Body of pancreas (tissue), 4 donors: ENCODE results near the gene IQCF2. TPM values are rescaled to one million over a fixed set of nuclear protein-coding genes. Genes with fewer than 3 reads are reported as not detected.

Experiments
- ATAC-seq: fragments of 150-250 bp; one replicate; pipeline ENCODE4 v1.9.1; 2016
- DNase-seq, 4 donors: peaks; one replicate each; pipeline ENCODE4 v3.0.0-alpha.2; 2019
- H3K27ac ChIP-seq, 4 donors: fragments of 200-600 bp; sonication (generic); 1 replicate in 3 of 4; 2 replicates in 1 of 4; pipeline versions ENCODE4 v1.5.1 to v1.6.1; 2016 to 2019; ENCODE audit warnings: mild to moderate bottlenecking in 1 of 4, mixed read lengths in 1 of 4, moderate library complexity in 1 of 4
- H3K27me3 ChIP-seq, 2 donors: fragments of 200-600 bp; sonication (generic); one replicate each; pipeline ENCODE4 v1.6.0; 2016; ENCODE audit warnings: mild to moderate bottlenecking in 1 of 2
- H3K36me3 ChIP-seq, 2 donors: fragments of 200-600 bp; sonication (generic); replicated peaks in 1 of 2; 2 replicates each; pipeline ENCODE4 v1.5.1; 2016; ENCODE audit warnings: low read depth in 2 of 2; ENCODE audit not compliant: insufficient read depth in 1 of 2
- H3K4me1 ChIP-seq: fragments of 200-600 bp; sonication (generic); one replicate; pipeline ENCODE4 v1.6.0; 2016
- H3K4me3 ChIP-seq, 2 donors: fragments of 200-600 bp; sonication (generic); 1 replicate in 1 of 2; 2 replicates in 1 of 2; pipeline ENCODE4 v1.5.1; 2016 to 2019
- H3K9me3 ChIP-seq, 3 donors: fragments of 200-600 bp; sonication (generic); 1 replicate in 2 of 3; 2 replicates in 1 of 3; pipeline ENCODE4 v1.5.1; 2016
- CTCF ChIP-seq, 7 experiments: fragments of 450-650 bp in 4 of 7; fragments of 200-600 bp in 3 of 7; sonication (generic) in 3 of 7; IDR thresholded peaks; one replicate each; pipeline ENCODE4 v1.5.1; 2016 to 2019; ENCODE audit warnings: antibody characterized with exemption in 7 of 7
- POLR2A ChIP-seq, 3 donors: fragments of 450-650 bp; IDR thresholded peaks; one replicate each; pipeline ENCODE4 v1.6.1; 2016; ENCODE audit warnings: antibody characterized with exemption in 3 of 3, mild to moderate bottlenecking in 2 of 3
- WGBS, 2 donors: methylation state at CpG; one replicate each; pipeline ENCODE4 v1.1.5; 2017; 5-methylcytosine and 5-hydroxymethylcytosine counted together
- intact Hi-C: fragments of 100-400 bp; cut with DNase I; formaldehyde crosslinking; loops from one replicate; pipeline ENCODE4 v1.15.1; 2023
- total RNA-seq, 2 donors: library from RNA; depleted of rRNA; stranded (reverse); fragments of >200 nt; gene quantifications; one replicate each; pipeline ENCODE4 v1.1.0, GENCODE V29; 2016

Gene IQCF2
- total RNA-seq, 2 donors from 2014 or later, result not detected

DNA sequence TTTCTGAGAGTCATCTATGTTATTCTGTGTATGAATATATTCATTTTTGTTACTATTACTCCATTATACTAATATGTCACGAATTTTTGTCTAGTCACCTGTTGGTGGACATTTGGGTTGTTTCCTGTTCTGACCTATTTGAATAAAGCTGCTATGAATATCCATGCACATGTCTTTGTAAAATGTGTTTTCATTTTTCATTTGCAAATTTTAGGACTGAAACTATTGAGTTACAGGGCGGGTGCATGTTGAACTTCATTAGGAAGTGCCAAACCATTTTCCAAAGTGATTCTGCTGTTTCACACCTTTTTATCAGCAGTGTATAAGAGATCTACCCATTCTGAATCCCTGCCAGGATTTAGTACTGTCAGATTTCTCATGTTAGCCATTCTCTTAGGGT is 44.7 kb upstream of the IQCF2 start:
- intact Hi-C loops, result no loop called here
- DNase-seq (no peak), ATAC-seq (no peak)
- no peak for TF ChIP-seq POLR2A (IDR thresholded peaks at IDR 0.05)
- TF ChIP-seq CTCF (IDR thresholded peaks at IDR 0.05), result no peak
- H3K4me3 ChIP-seq, result no peak overlapping the region
- H3K27ac ChIP-seq, result no peak overlapping the region
- H3K4me1 ChIP-seq, result no peaks in the 10 kb centered on the region
- no peaks in the 10 kb centered on the region for H3K27me3 ChIP-seq
- H3K36me3 ChIP-seq, result no peaks in the 10 kb centered on the region
- H3K9me3 ChIP-seq, result no peaks in the 10 kb centered on the region
- WGBS, 2 donors, result 55 to 65% methylated on average over 2 of the region's 2 CpGs

DNA sequence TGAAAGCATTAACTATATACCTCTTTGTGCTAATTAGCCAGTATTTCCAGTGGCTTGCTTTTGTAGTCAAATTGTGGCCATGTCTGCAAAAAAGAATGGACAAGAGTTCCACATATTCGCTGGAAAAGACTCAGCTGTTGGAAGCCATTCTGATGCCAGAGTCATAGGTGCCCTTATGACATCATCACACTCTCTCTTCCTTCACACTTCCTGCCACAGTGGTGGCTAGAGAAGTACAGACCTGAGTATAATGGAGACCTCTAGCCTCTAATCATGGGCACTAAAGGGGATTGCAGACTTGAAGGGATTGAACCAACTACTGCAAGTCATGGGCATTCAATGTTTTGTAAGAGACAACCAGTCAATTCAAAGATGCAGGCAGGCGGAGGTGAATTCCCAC is 44.0 kb upstream of the IQCF2 start:
- 65 to 84% methylated on average over 2 of the region's 2 CpGs for WGBS, 2 donors
- H3K36me3 ChIP-seq, result no peaks in the 10 kb centered on the region
- no peak for DNase-seq
- no peak for TF ChIP-seq POLR2A (IDR thresholded peaks at IDR 0.05)
- no peak for TF ChIP-seq CTCF (IDR thresholded peaks at IDR 0.05)
- no peaks in the 10 kb centered on the region for H3K9me3 ChIP-seq
- no peak overlapping the region for H3K27ac ChIP-seq
- no peak overlapping the region for H3K4me3 ChIP-seq
- H3K27me3 ChIP-seq, result no peaks in the 10 kb centered on the region
- H3K4me1 ChIP-seq, result no peaks in the 10 kb centered on the region
- ATAC-seq, result no peak
- intact Hi-C loops, result no loop called here

DNA sequence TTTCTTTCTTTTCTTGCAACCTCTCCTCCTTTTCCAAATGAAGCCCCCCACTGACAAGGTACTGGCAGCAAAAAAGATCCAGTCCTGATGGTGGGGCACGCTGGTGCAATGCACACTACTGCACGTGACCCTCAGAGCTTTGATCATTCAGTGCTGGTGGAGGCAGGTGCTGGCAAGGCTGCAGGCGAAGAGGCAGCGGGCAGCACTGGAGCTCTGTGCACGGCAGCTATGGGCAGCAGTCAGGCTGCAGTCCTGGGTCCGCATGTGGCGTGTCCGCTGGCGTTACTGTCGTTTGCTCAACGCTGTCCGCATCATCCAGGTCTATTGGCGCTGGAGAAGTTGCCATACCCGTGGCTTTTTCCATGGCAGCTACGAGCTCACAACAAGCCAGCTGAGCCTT is 42.3 kb upstream of the IQCF2 start:
- Histone ChIP-seq H3K4me1 (no peaks in the 10 kb centered on the region), H3K27ac (no peak overlapping the region), H3K4me3 (no peak overlapping the region), H3K27me3 (no peaks in the 10 kb centered on the region), H3K36me3 (no peaks in the 10 kb centered on the region), H3K9me3 (no peaks in the 10 kb centered on the region)
- TF ChIP-seq CTCF (IDR thresholded peaks at IDR 0.05) (no peak), POLR2A (IDR thresholded peaks at IDR 0.05) (no peak)
- WGBS, 2 donors, result 69 to 74% methylated on average over 14 to 15 of the region's 15 CpGs
- DNase-seq (no peak), ATAC-seq (no peak)
- intact Hi-C loops, result no loop called here

- no peaks in the 10 kb centered on the region for H3K36me3 ChIP-seq
- no peaks in the 10 kb centered on the region for H3K9me3 ChIP-seq
- 40 to 53% methylated on average over 9 to 12 of the region's 12 CpGs for WGBS, 2 donors
- intact Hi-C loops, result no loop called here
- TF ChIP-seq POLR2A (IDR thresholded peaks at IDR 0.05) (no peak), CTCF (IDR thresholded peaks at IDR 0.05) (no peak)
- DNase-seq (no peak), ATAC-seq (no peak)
- H3K4me1 ChIP-seq, result no peaks in the 10 kb centered on the region
- H3K27ac ChIP-seq, result no peak overlapping the region
- no peaks in the 10 kb centered on the region for H3K27me3 ChIP-seq
- no peak overlapping the region for H3K4me3 ChIP-seq
Observed at GRCh38 chr3:51819709-51820406, 41.6 kb upstream of the IQCF2 start.

GRCh38 chr3:51828297-51828696 is 33.1 kb upstream of the IQCF2 start:
- intact Hi-C loops, result no loop called here
- no peak overlapping the region for H3K27ac ChIP-seq
- ATAC-seq (no peak), DNase-seq (no peak)
- no peaks in the 10 kb centered on the region for H3K36me3 ChIP-seq
- no peak overlapping the region for H3K4me3 ChIP-seq
- H3K27me3 ChIP-seq, result no peaks in the 10 kb centered on the region
- no peaks in the 10 kb centered on the region for H3K4me1 ChIP-seq
- TF ChIP-seq CTCF (IDR thresholded peaks at IDR 0.05), result no peak
- no peak for TF ChIP-seq POLR2A (IDR thresholded peaks at IDR 0.05)
- H3K9me3 ChIP-seq, result peaks cover 0 to 7% (median 0%) of the 10 kb centered on the region in 3 donors
- 41 to 58% methylated on average over 1 of the region's 1 CpG for WGBS, 2 donors
